COLO668 (cell line): ENCODE data around the gene GORASP1.
A peak's percentile ranks its signal among the peaks of the same experiment; 100 is the strongest.

Source experiments
- DNase-seq: peaks from one replicate; lab custom pipeline; 2025; ENCODE audit not compliant: unreplicated experiment; lab: John Stamatoyannopoulos, UW

GORASP1 gene

DNA sequence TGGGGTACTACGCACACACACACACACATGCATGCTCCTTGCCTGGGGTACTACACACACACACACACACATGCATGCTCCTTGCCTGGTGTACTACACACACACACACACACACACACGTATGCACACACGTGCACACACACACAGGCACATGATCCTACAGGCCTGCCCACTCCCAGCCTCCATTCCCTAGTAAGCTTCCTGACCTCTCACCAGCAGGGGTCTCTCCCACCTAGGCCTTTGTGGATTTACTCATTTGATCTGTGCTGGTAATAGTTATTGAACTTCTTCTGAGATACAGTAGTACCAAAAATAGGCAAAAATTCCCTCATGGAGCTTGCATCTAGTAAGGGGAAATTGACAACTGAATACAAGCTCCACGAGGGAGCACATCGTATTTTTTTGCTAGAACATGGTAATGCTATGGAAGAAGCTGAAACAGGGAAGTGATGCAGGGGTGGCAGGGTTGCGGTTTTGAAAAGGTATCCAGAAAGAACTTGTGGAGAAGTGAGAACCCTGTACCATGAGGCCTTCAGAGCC is 19.2 kb upstream of the GORASP1 start:
- peak; percentile 25 for DNase-seq

DNA sequence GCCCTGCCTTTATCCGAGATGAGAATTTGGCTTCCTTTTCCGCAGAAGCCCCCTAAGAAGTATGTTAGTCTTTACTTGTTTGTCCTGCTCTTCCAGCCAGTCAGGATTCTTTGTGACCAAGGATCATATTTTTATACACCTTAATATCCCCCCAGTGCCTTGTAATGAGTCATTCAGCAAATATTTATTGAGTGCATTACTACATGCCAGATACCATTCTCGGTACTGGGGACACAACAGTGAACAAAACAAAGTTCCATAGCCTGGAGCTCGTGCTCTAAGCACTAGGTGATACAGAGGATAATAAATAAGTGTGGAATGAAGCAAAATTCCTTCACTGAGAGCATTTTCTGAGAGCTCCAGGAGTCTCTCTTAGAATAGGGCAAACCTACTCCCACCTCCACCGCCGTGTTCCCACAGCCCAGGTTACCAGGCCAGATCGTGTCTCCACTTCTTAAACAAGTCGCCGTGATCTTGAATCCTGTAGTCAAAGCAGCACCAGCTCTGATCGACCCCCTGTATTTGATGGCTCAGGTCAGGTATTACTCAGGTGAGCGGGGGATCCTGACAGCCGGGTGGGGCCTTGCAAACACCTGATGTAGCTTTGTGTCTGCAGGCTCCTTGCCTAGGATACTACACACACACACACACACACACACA is 18.5 kb upstream of the GORASP1 start:
- no peak for DNase-seq

DNA sequence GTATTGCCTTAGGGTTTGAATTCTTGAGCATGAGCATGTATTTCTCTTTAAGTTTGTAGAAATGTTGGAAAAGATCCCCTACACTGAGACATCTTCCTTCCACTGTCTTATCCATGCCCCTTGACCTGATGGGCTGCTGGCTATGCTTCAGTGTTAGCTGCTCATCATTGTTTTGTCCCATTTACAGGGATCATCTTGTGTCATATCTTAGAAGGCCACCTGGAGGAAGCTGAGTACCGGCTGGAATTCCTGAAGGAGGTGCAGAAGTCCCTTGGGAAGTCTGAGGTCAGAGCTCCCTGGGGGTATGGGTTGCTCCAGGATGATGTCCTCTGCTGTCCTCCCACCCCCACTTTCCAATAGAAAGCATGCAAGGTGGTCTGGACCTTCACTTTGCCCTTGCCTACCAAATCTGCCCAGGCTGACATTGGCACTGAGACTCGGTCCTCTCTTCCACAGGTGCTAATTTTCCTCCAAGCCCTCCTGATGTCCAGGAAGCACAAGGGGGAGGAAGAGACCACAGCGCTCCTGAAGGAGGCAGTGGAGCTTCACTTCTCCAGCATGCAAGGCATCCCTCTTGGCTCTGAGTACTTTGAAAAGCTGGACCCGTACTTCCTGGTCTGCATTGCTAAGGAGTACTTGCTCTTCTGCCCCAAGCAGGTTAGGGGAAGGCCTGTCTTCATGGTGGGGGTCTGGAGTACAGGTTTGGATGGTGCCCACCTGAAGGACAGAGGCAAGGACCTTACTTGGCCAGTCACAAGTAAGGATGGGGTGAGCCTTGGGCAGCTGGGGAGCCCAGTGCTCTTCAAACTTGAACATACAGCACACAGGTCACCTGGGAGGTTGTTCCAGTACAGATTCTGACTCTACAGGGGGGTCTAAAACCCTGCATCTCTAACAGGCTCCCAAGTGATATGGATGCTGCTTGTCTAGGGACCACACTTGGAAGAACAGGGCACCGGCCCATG is 17.7 kb upstream of the GORASP1 start:
- peak; percentile 3 for DNase-seq

DNA sequence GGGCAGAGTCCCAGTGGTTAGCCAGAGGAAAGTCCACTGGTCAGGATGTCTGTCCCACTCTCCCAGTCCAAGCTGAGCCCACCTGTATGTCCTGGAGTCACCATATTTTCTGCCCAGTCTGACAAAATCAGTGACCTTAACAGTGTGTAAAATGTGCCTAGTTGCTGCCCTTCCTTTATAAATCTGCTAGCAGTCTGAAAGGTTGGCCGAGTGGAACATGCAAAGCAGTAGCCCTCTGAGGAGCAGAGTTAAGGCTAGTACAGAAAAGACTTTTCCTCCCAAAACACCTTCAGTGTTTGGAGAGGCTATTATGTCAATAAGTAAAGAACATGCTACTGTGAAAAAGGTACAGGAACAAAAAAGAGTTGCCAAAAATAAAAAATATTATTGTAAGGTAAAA is 15.4 kb upstream of the GORASP1 start:
- no peak for DNase-seq

GRCh38 chr3:39121621-39122020 is 14.2 kb upstream of the GORASP1 start:
- no peak for DNase-seq

- DNase-seq = no peak
Measured at GRCh38 chr3:39118931-39119660, 11.7 kb upstream of the GORASP1 start.

DNA sequence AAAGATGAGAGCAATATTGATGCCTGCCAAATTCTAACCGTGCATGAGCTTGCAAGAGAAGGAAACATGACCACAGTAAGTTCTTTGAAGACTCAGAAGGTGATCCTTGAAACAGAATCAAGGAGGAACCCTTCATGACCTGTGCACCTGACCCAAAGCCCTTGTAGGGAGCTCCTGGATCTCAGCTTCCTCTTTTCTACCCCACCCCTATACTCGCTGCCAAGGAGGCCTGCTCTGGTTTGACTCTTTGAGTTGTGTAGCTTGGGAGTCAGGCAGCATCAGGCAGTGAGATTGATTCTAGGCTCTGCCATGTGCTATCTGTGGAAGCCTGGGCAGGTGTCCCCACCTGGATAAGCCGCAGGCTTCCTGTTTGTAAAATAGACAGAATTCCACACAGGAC is 10.7 kb upstream of the GORASP1 start:
- DNase-seq = no peak

DNA sequence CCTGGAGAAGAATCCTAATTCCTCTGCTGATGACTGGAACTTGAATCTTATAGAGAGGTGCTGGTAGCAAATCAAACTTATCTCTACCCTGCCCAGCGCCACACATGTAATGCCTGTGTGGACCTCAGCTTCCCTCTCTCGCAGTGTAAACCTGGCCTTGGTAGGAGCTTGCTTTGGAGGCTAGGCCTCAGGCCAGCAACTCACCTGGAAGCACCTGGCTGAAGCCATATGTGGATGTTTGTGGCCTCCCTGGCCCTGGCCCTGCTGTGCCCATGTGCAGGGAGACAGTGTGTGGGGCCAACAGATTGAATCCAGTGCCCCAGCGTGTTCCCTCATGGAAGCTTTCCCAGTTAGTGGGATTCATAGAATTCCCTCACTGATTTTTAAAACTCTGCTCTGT is 8.4 kb upstream of the GORASP1 start:
- DNase-seq = no peak

DNA sequence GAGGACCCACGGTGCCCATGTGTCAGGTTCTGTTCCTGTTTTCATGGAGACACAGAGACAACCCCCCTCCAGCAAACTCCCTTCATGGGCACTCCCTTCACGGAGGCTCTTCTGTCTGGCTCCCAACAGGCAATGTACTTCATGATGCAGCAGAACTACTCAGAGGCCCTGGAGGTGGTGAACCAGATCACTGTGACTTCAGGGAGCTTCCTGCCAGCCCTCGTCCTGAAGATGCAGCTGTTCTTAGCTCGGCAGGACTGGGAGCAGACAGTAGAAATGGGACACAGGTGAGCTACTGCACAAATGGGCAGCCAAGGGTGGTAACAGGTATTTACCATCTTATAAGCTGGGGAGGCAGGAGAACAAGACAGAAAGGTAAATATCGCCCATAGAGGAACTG is 7.0 kb upstream of the GORASP1 start:
- DNase-seq = no peak

GRCh38 chr3:39113291-39113690 is 5.9 kb upstream of the GORASP1 start:
- DNase-seq = no peak

DNA sequence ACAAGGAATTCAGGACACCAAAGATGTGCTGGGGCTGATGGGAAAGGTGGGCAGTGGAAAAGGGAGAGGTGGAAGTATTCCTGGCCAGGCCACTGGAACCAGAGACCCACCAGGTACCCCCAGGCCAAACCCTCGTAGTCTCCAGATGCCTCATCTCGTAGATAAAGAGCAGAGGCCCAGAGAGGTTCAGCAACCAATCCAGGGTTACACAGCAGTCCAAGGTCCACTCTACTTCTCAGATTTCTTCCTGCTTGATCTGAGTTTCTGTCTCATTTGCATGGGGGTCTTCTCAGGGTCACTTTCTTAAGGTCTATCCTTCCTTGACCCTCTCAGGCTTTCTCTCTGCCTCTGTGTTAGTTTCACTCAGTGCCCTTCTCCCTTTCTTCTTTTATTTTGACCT is 5.1 kb upstream of the GORASP1 start:
- DNase-seq = no peak

GRCh38 chr3:39112113-39112512 is 4.7 kb upstream of the GORASP1 start:
- no peak for DNase-seq

DNA sequence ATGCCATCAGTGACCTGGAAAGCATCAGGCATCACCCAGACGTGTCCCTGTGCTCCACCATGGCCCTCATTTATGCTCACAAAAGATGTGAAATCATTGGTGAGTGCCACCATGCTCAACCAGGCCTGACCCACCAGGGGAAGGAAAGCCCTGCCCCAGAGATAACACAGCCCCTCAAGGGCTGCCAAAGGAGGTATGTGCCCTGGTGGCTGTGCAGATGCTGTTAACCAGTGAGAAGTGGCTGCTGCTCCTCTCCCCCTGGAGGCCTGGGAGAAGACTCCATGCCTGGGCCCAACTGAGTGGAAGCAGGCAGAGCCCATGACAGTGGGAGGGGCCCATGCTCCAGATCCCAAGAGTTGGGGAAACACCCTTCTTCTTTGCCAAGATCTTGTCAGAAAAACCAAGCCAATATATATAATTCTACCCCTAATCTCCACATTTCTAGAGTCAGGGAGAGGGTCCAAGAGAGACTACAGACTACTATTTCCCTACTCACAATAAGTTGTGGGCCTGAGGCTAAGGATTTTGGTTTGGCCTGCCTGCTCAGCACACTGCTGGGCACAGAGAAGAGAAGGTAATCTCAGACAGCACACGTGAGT is 2.7 kb upstream of the GORASP1 start:
- DNase-seq = no peak

DNA sequence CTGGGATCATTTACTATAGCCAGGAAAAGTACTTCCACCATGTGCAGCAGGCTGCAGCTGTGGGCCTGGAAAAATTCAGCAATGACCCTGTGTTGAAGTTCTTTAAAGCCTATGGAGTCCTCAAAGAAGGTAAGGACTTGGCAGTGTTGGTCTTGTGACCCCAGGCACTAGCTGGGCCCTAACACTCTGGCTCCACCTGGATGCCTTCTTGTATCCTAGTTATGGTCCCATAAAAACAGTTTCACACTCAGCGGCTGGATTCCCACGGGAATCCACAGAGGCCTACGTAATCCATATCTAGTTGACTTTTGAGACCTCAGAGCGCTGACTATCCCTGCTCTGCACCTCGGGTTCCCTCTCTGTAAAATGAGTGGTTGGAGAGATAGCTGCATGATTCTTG is 1.7 kb upstream of the GORASP1 start:
- no peak for DNase-seq

- DNase-seq = no peak
Measured at GRCh38 chr3:39108200-39108710, 828 bp upstream of the GORASP1 start.

- peak; percentile 50 for DNase-seq
Measured at GRCh38 chr3:39106851-39107387, 508 bp downstream of the GORASP1 start.

GRCh38 chr3:39106281-39106811 is 1.1 kb downstream of the GORASP1 start:
- DNase-seq = no peak

DNA sequence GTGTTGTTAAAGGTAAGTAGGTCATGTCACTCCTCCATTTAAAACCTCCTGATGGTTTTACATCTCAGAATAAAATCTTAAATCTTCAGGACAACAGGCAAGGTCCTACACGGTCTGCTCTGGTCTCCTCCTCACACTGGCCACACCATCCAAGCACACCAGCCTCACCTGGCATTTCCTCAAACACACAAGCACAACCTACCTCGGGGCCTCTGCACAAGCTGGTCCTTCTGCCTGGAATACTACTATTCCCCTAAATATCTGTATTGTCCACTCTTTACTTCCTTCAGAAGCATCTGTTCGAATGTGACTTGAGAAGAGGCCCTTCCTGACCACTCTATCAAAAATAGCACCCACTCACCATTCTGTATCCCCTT is 1.8 kb downstream of the GORASP1 start:
- no peak for DNase-seq

GRCh38 chr3:39104961-39105686 is 2.3 kb downstream of the GORASP1 start:
- DNase-seq = peak; percentile 70
